ENCODE measurements around the gene C1orf74. TPM values are rescaled to one million over a fixed set of nuclear protein-coding genes. Genes with fewer than 3 reads are reported as not detected.

The C1orf74 gene
- total RNA-seq, 1 donor from 2014 or later = 1.6 TPM

DNA sequence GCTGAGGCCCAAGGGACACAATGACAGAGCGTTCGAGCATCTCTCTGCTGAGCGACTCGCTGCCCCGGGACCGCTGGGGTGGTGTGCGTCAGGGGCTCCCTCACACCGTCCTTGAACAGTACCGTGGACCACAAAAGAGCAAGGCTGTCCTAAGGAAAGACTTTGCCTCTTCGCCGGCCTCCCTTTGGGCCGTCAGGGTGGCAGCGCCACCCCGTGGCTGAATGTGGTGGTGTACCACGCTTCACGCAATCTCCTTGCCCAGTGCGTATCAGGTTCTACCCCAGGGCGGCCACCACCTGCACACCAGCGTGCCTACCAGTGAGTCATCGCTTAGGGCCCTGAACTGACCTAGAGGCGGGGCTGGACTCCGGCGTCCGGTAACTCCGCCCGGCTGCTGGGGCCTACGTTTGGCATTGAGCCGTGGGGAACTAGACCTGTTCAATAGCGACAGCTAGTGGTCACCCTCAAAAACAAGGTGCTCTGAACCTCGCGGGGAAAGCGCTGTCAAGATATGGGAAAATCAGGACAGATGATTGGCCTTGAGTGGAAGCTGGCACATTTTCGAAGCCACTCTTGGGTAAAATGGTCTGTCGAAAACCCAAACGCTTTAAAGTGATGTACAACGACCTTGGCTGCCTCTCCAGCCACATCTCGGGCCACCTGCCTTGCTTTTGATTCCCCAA, 36.6 kb downstream of the C1orf74 start:
- H3K4me3 ChIP-seq = peak overlapping the region; percentile 39
- no peaks in the 10 kb centered on the region for H3K36me3 ChIP-seq
- DNase-seq (peak; percentile 94), ATAC-seq (peak; percentile 99)
- H3K27ac ChIP-seq = peak overlapping the region; percentile 53
- no peaks in the 10 kb centered on the region for H3K27me3 ChIP-seq (ENCODE audit: low read depth)
- intact Hi-C loops (cut with DNase I) = no loop called here
- TF ChIP-seq, protein P1, sequence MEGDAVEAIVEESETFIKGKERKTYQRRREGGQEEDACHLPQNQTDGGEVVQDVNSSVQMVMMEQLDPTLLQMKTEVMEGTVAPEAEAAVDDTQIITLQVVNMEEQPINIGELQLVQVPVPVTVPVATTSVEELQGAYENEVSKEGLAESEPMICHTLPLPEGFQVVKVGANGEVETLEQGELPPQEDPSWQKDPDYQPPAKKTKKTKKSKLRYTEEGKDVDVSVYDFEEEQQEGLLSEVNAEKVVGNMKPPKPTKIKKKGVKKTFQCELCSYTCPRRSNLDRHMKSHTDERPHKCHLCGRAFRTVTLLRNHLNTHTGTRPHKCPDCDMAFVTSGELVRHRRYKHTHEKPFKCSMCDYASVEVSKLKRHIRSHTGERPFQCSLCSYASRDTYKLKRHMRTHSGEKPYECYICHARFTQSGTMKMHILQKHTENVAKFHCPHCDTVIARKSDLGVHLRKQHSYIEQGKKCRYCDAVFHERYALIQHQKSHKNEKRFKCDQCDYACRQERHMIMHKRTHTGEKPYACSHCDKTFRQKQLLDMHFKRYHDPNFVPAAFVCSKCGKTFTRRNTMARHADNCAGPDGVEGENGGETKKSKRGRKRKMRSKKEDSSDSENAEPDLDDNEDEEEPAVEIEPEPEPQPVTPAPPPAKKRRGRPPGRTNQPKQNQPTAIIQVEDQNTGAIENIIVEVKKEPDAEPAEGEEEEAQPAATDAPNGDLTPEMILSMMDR (IDR thresholded peaks at IDR 0.05) = peak; percentile 83
- peaks cover 7% of the 10 kb centered on the region for H3K4me1 ChIP-seq
- no peaks in the 10 kb centered on the region for H3K9me3 ChIP-seq

DNA sequence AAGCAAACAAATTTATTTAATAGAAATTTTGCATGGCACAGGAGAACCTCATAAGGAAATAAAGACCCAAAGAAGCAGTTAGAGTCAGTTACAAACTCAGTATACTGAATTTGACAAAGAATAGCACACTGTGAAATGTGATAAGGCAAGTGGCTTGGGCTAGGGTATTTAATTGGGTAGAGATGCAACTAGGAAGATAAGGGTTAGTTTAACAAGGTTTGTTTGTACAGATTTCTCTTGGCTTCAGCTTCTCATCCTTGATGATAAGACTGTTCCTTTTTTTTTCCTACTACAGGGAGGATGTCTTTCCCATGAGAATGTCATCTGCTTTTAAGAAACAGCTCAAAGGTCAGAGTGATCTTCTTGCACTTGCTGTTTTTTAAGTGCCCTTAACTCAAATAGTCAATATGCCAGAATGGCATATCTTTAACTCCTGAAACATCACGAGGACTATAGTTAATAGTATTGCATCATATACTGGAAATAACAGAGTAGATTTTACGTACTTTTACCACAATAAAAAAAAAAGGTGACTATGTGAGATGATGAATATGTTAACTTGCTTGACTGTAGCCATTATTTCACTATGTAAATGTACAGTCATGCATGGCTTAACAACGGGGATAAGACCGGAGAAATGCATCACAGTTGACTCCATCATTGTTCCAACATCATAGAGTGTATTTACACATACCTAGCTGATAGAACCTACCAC, 37.8 kb downstream of the C1orf74 start:
- no peaks in the 10 kb centered on the region for H3K9me3 ChIP-seq
- intact Hi-C loops (cut with DNase I) = no loop called here
- DNase-seq (no peak), ATAC-seq (no peak)
- no peak overlapping the region for H3K4me3 ChIP-seq
- H3K27me3 ChIP-seq (ENCODE audit: low read depth) = no peaks in the 10 kb centered on the region
- TF ChIP-seq, protein P1 (IDR thresholded peaks at IDR 0.05) = no peak
- no peak overlapping the region for H3K27ac ChIP-seq
- H3K36me3 ChIP-seq = no peaks in the 10 kb centered on the region
- H3K4me1 ChIP-seq = peaks cover 7% of the 10 kb centered on the region

DNA sequence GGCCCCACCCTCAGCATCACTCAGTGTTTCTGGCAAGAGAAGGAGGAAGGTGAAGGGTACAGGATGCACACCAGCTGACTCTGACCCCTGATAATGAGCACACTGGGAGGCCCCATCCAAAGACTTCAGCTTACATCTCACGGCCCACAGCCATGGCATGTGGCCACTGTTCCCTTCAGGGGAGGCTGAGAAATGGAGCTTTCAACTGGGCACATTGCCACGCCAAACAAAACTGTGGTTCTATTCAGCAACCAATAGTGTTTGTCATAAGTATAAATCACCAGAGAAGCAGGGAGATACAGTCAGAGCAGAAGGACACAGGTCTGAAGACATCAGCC, 41.2 kb downstream of the C1orf74 start:
- DNase-seq (no peak), ATAC-seq (no peak)
- Histone ChIP-seq H3K36me3 (no peaks in the 10 kb centered on the region), H3K27ac (no peak overlapping the region), H3K27me3 (ENCODE audit: low read depth) (no peaks in the 10 kb centered on the region), H3K4me3 (no peak overlapping the region), H3K9me3 (no peaks in the 10 kb centered on the region), H3K4me1 (peaks cover 3% of the 10 kb centered on the region)
- TF ChIP-seq, protein P1 (IDR thresholded peaks at IDR 0.05) = no peak
- intact Hi-C loops (cut with DNase I) = no loop called here

DNA sequence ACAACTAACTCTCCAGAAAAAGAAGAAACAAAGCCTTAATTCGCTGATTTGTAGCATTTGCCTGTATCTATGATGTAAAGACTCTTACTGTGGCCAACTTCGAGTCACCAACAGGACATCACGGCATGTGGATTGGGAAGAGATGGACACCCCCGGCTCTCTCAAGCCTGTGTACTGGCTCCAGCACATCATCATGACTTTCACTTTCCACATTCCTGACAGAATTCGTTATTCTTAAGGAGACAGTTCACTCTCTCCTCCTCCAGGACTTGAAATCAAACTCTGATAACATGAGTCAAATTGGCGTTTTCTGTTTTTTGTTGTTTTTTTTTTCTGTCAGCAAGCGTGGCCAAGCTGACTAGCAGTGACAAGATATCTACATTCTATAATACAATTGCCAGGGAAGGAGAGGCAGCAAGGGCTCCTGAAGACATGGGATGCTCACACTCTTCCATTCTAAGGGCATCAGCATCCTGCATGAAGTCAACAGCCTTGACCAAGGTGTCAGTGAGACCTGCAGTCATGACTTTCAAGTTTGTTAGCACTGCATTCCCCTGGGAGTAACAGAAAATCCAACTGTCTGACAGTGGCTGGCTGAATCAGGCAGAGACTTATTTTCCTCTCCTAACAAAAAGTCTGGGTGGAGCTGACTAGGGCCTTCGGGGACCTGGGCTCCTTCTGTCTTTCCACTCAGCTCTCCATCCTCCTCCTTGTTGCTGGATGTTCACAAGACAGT, 41.8 kb downstream of the C1orf74 start:
- TF ChIP-seq, protein P1 (IDR thresholded peaks at IDR 0.05) = no peak
- H3K36me3 ChIP-seq = no peaks in the 10 kb centered on the region
- peak overlapping the region; percentile 22 for H3K4me3 ChIP-seq
- H3K27ac ChIP-seq = peak overlapping the region; percentile 47
- DNase-seq = no peak
- ATAC-seq = peak in 1 of 2 donors; percentile 51
- H3K4me1 ChIP-seq = no peaks in the 10 kb centered on the region
- H3K9me3 ChIP-seq = no peaks in the 10 kb centered on the region
- intact Hi-C loops (cut with DNase I) = no loop called here
- no peaks in the 10 kb centered on the region for H3K27me3 ChIP-seq (ENCODE audit: low read depth)

DNA sequence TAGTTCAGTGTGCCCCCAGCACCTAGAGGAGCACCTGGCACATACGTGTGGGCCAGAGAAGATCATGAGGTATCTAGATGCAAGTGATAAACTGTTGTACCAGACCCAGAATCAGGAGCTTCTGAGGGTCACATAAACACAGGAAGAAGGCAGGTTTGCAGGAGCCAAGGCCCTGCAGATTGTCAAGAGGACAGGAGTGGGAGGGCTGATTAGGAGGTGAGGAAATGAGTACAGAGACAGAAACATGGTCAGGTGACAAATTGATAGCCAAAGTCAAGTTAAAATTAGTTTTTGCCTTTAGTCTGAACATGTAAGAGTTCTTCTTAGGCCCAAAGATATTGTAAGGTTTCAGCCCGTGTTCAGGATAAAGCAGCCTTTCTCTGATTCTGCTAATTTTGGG, 42.5 kb downstream of the C1orf74 start:
- H3K4me1 ChIP-seq = no peaks in the 10 kb centered on the region
- H3K27me3 ChIP-seq (ENCODE audit: low read depth) = no peaks in the 10 kb centered on the region
- peak overlapping the region; percentile 47 for H3K27ac ChIP-seq
- no peak for DNase-seq
- TF ChIP-seq, protein P1 (IDR thresholded peaks at IDR 0.05) = no peak
- H3K36me3 ChIP-seq = no peaks in the 10 kb centered on the region
- peak overlapping the region; percentile 22 for H3K4me3 ChIP-seq
- ATAC-seq = no peak
- H3K9me3 ChIP-seq = no peaks in the 10 kb centered on the region
- intact Hi-C loops (cut with DNase I) = no loop called here
